ENCODE data around the gene CABP2.

GRCh38 chr11:67525275-67525976 lies 2.2 kb upstream of the CABP2 start:
- TF ChIP-seq CTCF (IDR thresholded peaks at IDR 0.05; ENCODE audit: low read length) (no peak), EZH2 (IDR thresholded peaks at IDR 0.05; ENCODE audit: borderline replicate concordance, low read length) (no peak)
